BJ (cell line): ENCODE results near the gene KIF12. TPM values are rescaled to one million over a fixed set of nuclear protein-coding genes. Genes with fewer than 3 reads are reported as not detected.

ENCODE experiments used
- CTCF ChIA-PET: fragments of 350-600 bp; formaldehyde crosslinking; extraction: SDS; loops from one replicate; lab custom pipeline; 2021; ENCODE audit warnings: antibody characterized with exemption, inconsistent platforms; lab: Yijun Ruan, JAX
- POLR2A ChIA-PET: fragments of 300-600 bp; sonication (Branson Sonifier 250); formaldehyde crosslinking; extraction: SDS; loops from one replicate; lab custom pipeline; 2021; ENCODE audit warnings: antibody characterized with exemption; lab: Charles Lee
- DNase-seq: peaks from one replicate; pipeline ENCODE4 v3.0.0-alpha.2; 2011; ENCODE audit warnings: low read depth
- H3K27me3 ChIP-seq: 2 replicates; pipeline ENCODE4 v1.6.0; 2011; ENCODE audit warnings: low read length; ENCODE audit not compliant: control insufficient read depth, insufficient read depth
- H3K36me3 ChIP-seq: 2 replicates; pipeline ENCODE4 v1.5.1; 2011; ENCODE audit warnings: low read length; ENCODE audit not compliant: control insufficient read depth, insufficient read depth
- H3K4me3 ChIP-seq: 2 replicates; pipeline ENCODE4 v1.5.1; 2011; ENCODE audit warnings: low read depth, mild to moderate bottlenecking, control low read depth, low read length
- CTCF ChIP-seq: IDR thresholded peaks from 2 replicates; pipeline ENCODE4 v1.5.1; 2011; ENCODE audit warnings: low read depth, mild to moderate bottlenecking, control low read depth, inconsistent platforms, low read length, moderate library complexity; ENCODE audit not compliant: insufficient read depth
- polyA plus RNA-seq: library from polyadenylated mRNA; depleted of rRNA; stranded (reverse); fragments of >200 nt; gene quantifications from 2 replicates; pipeline ENCODE4 v1.2.3, GENCODE V29; 2011

The KIF12 gene
- polyA plus RNA-seq, 1 experiment: 0.07 TPM

DNA sequence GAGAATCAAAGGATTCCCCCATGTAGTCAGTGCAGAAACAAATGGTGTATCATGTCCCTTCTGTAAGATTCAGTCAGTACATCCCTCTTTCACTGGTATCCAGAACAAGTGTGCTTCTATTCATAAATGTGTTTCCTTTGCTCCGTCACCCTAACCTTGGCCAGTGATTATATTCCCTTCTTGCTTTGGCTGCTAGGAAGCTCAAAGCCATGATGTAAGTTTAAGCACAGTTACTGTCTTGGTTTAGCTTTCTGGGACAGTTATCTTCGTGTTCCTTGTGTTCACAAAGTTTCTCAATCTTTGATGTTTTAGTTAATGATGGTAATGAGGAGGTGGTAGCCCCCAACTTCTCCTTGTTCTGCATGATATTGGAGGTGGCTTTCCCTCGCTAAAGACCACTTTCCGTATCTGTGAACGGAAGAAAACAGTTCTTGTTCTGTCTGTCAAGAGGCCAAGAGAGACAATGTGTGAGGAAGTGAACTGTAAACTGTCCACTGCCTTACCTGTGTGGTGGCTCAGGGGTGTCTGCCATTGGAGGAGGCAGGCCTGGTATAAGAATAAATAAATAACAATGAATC is 18.8 kb downstream of the KIF12 start:
- ChIA-PET POLR2A (no interaction called here), CTCF (interaction anchor here (1.1 to 3.8 kb wide), 2 partner anchors 28 to 211 kb away, joined by 4 to 20 read pairs; no protein-coding TSS in a partner anchor)
- H3K36me3 ChIP-seq: no peaks in the 10 kb centered on the region
- peaks cover 13% of the 10 kb centered on the region for H3K27me3 ChIP-seq
- no peak overlapping the region for H3K4me3 ChIP-seq
- no peak for DNase-seq
- TF ChIP-seq CTCF: no peak

DNA sequence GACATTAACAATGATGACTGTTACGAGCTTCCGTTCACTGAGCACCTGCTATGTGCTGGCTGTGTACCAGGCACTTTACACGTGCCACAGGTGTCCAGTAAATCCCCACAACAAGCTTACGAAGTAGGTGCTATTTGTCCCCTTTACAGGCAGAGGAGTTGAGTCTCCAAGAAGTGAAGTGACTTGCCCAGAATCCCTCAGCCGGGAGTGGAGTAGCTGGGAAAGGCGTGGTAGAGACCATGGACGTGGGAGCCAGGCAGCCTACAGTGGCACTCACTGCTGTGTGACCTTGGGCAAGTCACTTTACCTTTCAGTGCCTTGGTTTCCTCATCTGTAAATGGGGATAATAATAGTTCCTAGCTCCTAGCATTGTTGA is 20.3 kb downstream of the KIF12 start:
- ChIA-PET CTCF (interaction anchor here (0.8 to 3.8 kb wide), 3 partner anchors 29 to 225 kb away, joined by 3 to 20 read pairs (median 4); no protein-coding TSS in a partner anchor), POLR2A (no interaction called here)
- DNase-seq: no peak
- Histone ChIP-seq H3K36me3 (no peaks in the 10 kb centered on the region), H3K4me3 (no peak overlapping the region), H3K27me3 (peaks cover 17% of the 10 kb centered on the region)
- TF ChIP-seq CTCF: no peak

DNA sequence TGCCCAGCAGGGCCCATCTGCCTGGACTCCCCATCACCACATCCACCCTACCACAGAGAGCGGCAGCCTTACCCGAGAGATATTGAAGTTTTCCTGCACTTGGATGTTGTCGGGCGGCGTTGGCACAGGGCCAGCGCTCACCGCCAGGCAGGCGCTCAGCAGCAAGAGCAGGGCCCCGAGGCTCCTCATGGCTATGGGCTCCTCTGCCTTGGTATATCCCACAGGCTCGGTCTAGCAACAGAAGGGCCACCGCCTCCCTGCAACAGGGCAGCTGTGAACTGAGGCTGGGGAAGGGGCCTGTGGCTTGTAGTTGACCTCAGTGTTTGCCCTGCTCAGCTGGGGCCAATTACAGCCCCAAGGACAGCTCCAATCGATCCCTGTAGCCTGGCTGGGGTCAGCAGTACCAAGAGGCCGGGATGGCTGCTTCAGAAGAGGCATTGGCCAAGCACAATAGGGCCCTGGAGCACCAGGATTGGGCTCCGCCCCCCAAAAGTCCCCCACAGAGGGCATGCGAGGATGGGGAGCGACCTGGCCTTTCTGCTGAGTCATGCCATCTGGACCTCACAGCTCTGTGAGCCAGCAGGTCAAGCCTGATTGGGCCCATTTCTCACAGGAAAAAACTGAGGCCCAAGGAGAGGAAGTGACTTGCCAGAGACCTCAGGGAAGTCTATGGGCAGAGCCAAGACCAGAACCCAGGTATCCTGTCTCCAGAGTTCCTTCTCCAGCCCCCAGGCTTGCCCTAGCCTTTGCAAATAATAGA is 20.9 kb downstream of the KIF12 start, which contains the start of gene AMBP:
AMBP (minus strand) TSS at position 280 of the 760 bp plus-strand sequence; CDS start at position 189, 91 bp downstream.
- ChIA-PET CTCF (interaction anchor here (1.0 to 3.8 kb wide), 4 partner anchors 30 to 341 kb away, joined by 3 to 20 read pairs (median 4); no protein-coding TSS in a partner anchor), POLR2A (no interaction called here)
- Histone ChIP-seq H3K27me3 (peaks cover 17% of the 10 kb centered on the region), H3K4me3 (no peak within 1 kb of the TSS), H3K36me3 (no peaks in the 10 kb centered on the region)
- no peak for DNase-seq
- TF ChIP-seq CTCF: no peak

GRCh38 chr9:114077162-114077837 is 21.8 kb downstream of the KIF12 start:
- H3K27me3 ChIP-seq: peaks cover 17% of the 10 kb centered on the region
- POLR2A ChIA-PET: no interaction called here
- no peaks in the 10 kb centered on the region for H3K36me3 ChIP-seq
- no peak for TF ChIP-seq CTCF
- no peak overlapping the region for H3K4me3 ChIP-seq
- DNase-seq: no peak
- CTCF ChIA-PET: interaction anchor here (1.0 to 3.8 kb wide), 6 partner anchors 13 to 341 kb away, joined by 3 to 20 read pairs (median 4); no protein-coding TSS in a partner anchor
